HG03457 (cell line): ENCODE measurements around the gene GPR107.

Experiments used
- ATAC-seq: cut with Tn5 transposase; IDR thresholded peaks from one replicate; pipeline ENCODE4 v1.9.1; 2021; ENCODE audit warnings: moderate number of reproducible peaks; ENCODE audit not compliant: unreplicated experiment

Gene GPR107

GRCh38 chr9:130053109-130053503, 600 bp upstream of the GPR107 start:
- ATAC-seq, result no peak

GRCh38 chr9:130054325-130054786, 650 bp downstream of the GPR107 start:
- no peak for ATAC-seq

- ATAC-seq, result no peak
Observed at GRCh38 chr9:130054820-130055219, 1.1 kb downstream of the GPR107 start.

- ATAC-seq, result no peak
Observed at GRCh38 chr9:130058154-130058553, 4.4 kb downstream of the GPR107 start.

GRCh38 chr9:130058887-130059286, 5.2 kb downstream of the GPR107 start:
- ATAC-seq, result no peak

GRCh38 chr9:130060296-130060695, 6.6 kb downstream of the GPR107 start:
- no peak for ATAC-seq

- no peak for ATAC-seq
Observed at GRCh38 chr9:130062750-130063149, 9.0 kb downstream of the GPR107 start.

GRCh38 chr9:130064621-130065020, 10.9 kb downstream of the GPR107 start:
- ATAC-seq, result no peak

- ATAC-seq, result no peak
Observed at GRCh38 chr9:130069048-130069447, 15.3 kb downstream of the GPR107 start.

GRCh38 chr9:130072515-130073235, 19.0 kb downstream of the GPR107 start:
- ATAC-seq, result no peak

- ATAC-seq, result no peak
Observed at GRCh38 chr9:130073373-130073772, 19.7 kb downstream of the GPR107 start.

- no peak for ATAC-seq
Observed at GRCh38 chr9:130078547-130078946, 24.8 kb downstream of the GPR107 start.

GRCh38 chr9:130084337-130084736, 30.6 kb downstream of the GPR107 start:
- ATAC-seq, result no peak

- ATAC-seq, result no peak
Observed at GRCh38 chr9:130088051-130088450, 34.3 kb downstream of the GPR107 start.

GRCh38 chr9:130089141-130089540, 35.4 kb downstream of the GPR107 start:
- no peak for ATAC-seq

- no peak for ATAC-seq
Observed at GRCh38 chr9:130090915-130091314, 37.2 kb downstream of the GPR107 start.

- ATAC-seq, result no peak
Observed at GRCh38 chr9:130092910-130093309, 39.2 kb downstream of the GPR107 start.

GRCh38 chr9:130095872-130096271, 42.2 kb downstream of the GPR107 start:
- ATAC-seq, result no peak

GRCh38 chr9:130100681-130101080, 47.0 kb downstream of the GPR107 start:
- ATAC-seq, result no peak

- ATAC-seq, result no peak
Observed at GRCh38 chr9:130101915-130102314, 48.2 kb downstream of the GPR107 start.

GRCh38 chr9:130104491-130105193, 50.9 kb downstream of the GPR107 start:
- no peak for ATAC-seq

- ATAC-seq, result no peak
Observed at GRCh38 chr9:130106860-130107233, 53.1 kb downstream of the GPR107 start.
